Keratinocyte (primary cell): ENCODE data around the gene DDX54. TPM values are rescaled to one million over a fixed set of nuclear protein-coding genes. Genes with fewer than 3 reads are reported as not detected.

ENCODE experiments used
- DNase-seq: peaks from one replicate; pipeline ENCODE4 v3.0.0-alpha.2; 2011; ENCODE audit warnings: low read depth, missing footprints, low spot score
- FAIRE-seq: peaks from 2 replicates; lab custom pipeline; 2011; peaks lifted over from hg19 to GRCh38; lab: Jason Lieb, UNC
- H2AFZ ChIP-seq: 2 replicates; pipeline ENCODE4 v1.6.0; 2012; ENCODE audit warnings: low read length, control low read depth, inconsistent platforms; ENCODE audit not compliant: control insufficient read depth
- H3K27ac ChIP-seq: 2 replicates; pipeline ENCODE4 v1.5.1; 2011; ENCODE audit warnings: low read length; ENCODE audit not compliant: control insufficient read depth, insufficient read depth
- H3K27me3 ChIP-seq: 3 replicates; pipeline ENCODE4 v1.6.0; 2011; ENCODE audit warnings: low read length; ENCODE audit not compliant: control insufficient read depth, insufficient read depth; ENCODE audit errors: extremely low read depth
- H3K36me3 ChIP-seq, 2 experiments: 2 replicates in 1 of 2; 3 replicates in 1 of 2; pipeline ENCODE4 v1.5.1; 2011; ENCODE audit warnings: low read length in 2 of 2, mild to moderate bottlenecking in 1 of 2; ENCODE audit not compliant: control insufficient read depth in 2 of 2, insufficient read depth in 2 of 2; ENCODE audit errors: extremely low read depth in 1 of 2
- H3K4me1 ChIP-seq: 3 replicates; pipeline ENCODE4 v1.5.1; 2011; ENCODE audit warnings: low read length; ENCODE audit not compliant: control insufficient read depth, insufficient read depth; ENCODE audit errors: extremely low read depth
- H3K4me2 ChIP-seq: 3 replicates; pipeline ENCODE4 v1.6.0; 2011; ENCODE audit warnings: low read depth, low read length; ENCODE audit not compliant: control insufficient read depth, insufficient read depth; ENCODE audit errors: extremely low read depth
- H3K4me3 ChIP-seq, 3 experiments: fragments of 200-600 bp in 1 of 3; sonication (generic) in 1 of 3; 2 replicates in 2 of 3; 3 replicates in 1 of 3; pipeline ENCODE4 v1.5.1; 2011 to 2016; ENCODE audit warnings: low read length in 3 of 3, mild to moderate bottlenecking in 3 of 3, control low read depth in 2 of 3, inconsistent platforms in 1 of 3, low read depth in 1 of 3, mixed read lengths in 1 of 3, mixed run types in 1 of 3, moderate library complexity in 1 of 3; ENCODE audit not compliant: control insufficient read depth in 2 of 3, insufficient read depth in 2 of 3; ENCODE audit errors: extremely low read depth in 1 of 3
- H3K79me2 ChIP-seq: 2 replicates; pipeline ENCODE4 v1.6.0; 2012; ENCODE audit warnings: low read length; ENCODE audit not compliant: control insufficient read depth, insufficient read depth
- H3K9ac ChIP-seq: 3 replicates; pipeline ENCODE4 v1.6.0; 2011; ENCODE audit warnings: low read length; ENCODE audit not compliant: control insufficient read depth, insufficient read depth; ENCODE audit errors: extremely low read depth
- H3K9me1 ChIP-seq: 3 replicates; pipeline ENCODE4 v1.6.0; 2011; ENCODE audit warnings: low read length; ENCODE audit not compliant: control insufficient read depth, insufficient read depth; ENCODE audit errors: extremely low read depth
- H3K9me3 ChIP-seq: 2 replicates; pipeline ENCODE4 v1.5.1; 2012; ENCODE audit warnings: low read depth, low read length; ENCODE audit not compliant: control insufficient read depth
- H4K20me1 ChIP-seq: 3 replicates; pipeline ENCODE4 v1.6.0; 2011; ENCODE audit warnings: low read length; ENCODE audit not compliant: control insufficient read depth, insufficient read depth; ENCODE audit errors: extremely low read depth
- EZH2 ChIP-seq: IDR thresholded peaks from one replicate; pipeline ENCODE4 v1.6.1; 2012; ENCODE audit warnings: inconsistent platforms, mild to moderate bottlenecking, low read length, moderate library complexity
- dilution Hi-C: fragments of 300-500 bp; cut with MboI; formaldehyde crosslinking; loops from one replicate; pipeline ENCODE4 v1.7.0; 2020; ENCODE audit warnings: low sequenced_read_pairs; ENCODE audit not compliant: extremely low pct_ligation_motif_present
- polyA plus RNA-seq, 5 experiments: library from polyadenylated mRNA; depleted of rRNA in 3 of 5; stranded (reverse) in 3 of 5; stranded (forward) in 1 of 5; unstranded in 1 of 5; fragments of >200 nt; gene quantifications; 1 replicate in 1 of 5; 2 replicates in 3 of 5; 3 replicates in 1 of 5; pipeline versions ENCODE4 v1.2.1 to v1.2.3, GENCODE V29; 2011 to 2012; ENCODE audit warnings: missing spikeins in 2 of 5, low read depth in 1 of 5, low replicate concordance in 1 of 5
- TF ChIP-seq, protein P1 (sequence below), 3 experiments: IDR thresholded peaks in 1 of 3; conservative IDR thresholded peaks in 1 of 3; optimal IDR thresholded peaks in 1 of 3; 2 replicates in 2 of 3; 3 replicates in 1 of 3; pipeline versions ENCODE3 to v1.5.1; 2011; ENCODE audit warnings: low read length in 3 of 3, mild to moderate bottlenecking in 3 of 3, moderate library complexity in 2 of 3, control low read depth in 1 of 3, inconsistent platforms in 1 of 3; ENCODE audit not compliant: insufficient read depth in 2 of 3; ENCODE audit errors: extremely low read depth in 1 of 3

DDX54 gene
- polyA plus RNA-seq, 1 donor (not counting 4 experiments of a cell fraction or from before 2014, with no cell fraction given): 44.6 TPM

- no peaks in the 10 kb centered on the region for H3K9me3 ChIP-seq
- dilution Hi-C loops: no loop called here
- no peak overlapping the region for H3K4me3 ChIP-seq
- no peak overlapping the region for H3K4me2 ChIP-seq
- no peaks in the 10 kb centered on the region for H3K36me3 ChIP-seq
- H3K9ac ChIP-seq: no peak overlapping the region
- H3K27ac ChIP-seq: no peak overlapping the region
- H3K79me2 ChIP-seq: no peaks in the 10 kb centered on the region
- TF ChIP-seq EZH2: no peak
- TF ChIP-seq, protein P1, sequence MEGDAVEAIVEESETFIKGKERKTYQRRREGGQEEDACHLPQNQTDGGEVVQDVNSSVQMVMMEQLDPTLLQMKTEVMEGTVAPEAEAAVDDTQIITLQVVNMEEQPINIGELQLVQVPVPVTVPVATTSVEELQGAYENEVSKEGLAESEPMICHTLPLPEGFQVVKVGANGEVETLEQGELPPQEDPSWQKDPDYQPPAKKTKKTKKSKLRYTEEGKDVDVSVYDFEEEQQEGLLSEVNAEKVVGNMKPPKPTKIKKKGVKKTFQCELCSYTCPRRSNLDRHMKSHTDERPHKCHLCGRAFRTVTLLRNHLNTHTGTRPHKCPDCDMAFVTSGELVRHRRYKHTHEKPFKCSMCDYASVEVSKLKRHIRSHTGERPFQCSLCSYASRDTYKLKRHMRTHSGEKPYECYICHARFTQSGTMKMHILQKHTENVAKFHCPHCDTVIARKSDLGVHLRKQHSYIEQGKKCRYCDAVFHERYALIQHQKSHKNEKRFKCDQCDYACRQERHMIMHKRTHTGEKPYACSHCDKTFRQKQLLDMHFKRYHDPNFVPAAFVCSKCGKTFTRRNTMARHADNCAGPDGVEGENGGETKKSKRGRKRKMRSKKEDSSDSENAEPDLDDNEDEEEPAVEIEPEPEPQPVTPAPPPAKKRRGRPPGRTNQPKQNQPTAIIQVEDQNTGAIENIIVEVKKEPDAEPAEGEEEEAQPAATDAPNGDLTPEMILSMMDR (optimal IDR thresholded peaks at IDR 0.05 in 1 of 3, IDR thresholded peaks at IDR 0.05 in 1 of 3, conservative IDR thresholded peaks at IDR 0.05 in 1 of 3; ENCODE audit: extremely low read depth in 1 of 3, insufficient read depth in 2 of 3, low read length in 3 of 3): no peak
- DNase-seq (peak; percentile 71), FAIRE-seq (peak; percentile 9)
- H3K4me1 ChIP-seq: peaks cover 6% of the 10 kb centered on the region
- H3K9me1 ChIP-seq: no peaks in the 10 kb centered on the region
- no peaks in the 10 kb centered on the region for H4K20me1 ChIP-seq
- H2AFZ ChIP-seq: no peak overlapping the region
- no peaks in the 10 kb centered on the region for H3K27me3 ChIP-seq
Measured at GRCh38 chr12:113214895-113215400, 29.7 kb upstream of the DDX54 start.

DNA sequence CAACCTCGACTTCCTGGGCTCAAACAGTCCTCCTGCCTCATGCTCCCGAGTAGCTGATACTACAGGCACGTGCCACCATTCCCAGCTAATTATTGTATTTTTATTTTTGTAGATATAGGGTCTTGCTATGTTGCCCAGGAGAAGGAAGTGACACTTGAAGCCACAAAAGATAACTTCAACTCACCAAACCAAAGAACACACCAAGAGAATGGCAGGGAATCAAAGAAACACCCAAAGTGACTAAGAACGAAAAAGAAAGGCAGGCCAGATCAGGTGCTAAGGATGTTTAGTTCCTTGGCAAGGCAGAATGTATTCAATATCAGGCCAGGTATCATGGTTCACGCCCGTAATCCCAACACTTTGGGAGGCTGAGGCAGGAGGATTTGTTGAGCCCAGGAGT is 25.9 kb upstream of the DDX54 start:
- TF ChIP-seq, protein P1 (optimal IDR thresholded peaks at IDR 0.05 in 1 of 3, IDR thresholded peaks at IDR 0.05 in 1 of 3, conservative IDR thresholded peaks at IDR 0.05 in 1 of 3; ENCODE audit: extremely low read depth in 1 of 3, insufficient read depth in 2 of 3, low read length in 3 of 3): no peak
- Histone ChIP-seq H4K20me1 (no peaks in the 10 kb centered on the region), H2AFZ (no peak overlapping the region), H3K4me1 (peaks cover 6% of the 10 kb centered on the region), H3K27ac (no peak overlapping the region), H3K9me1 (no peaks in the 10 kb centered on the region), H3K9me3 (no peaks in the 10 kb centered on the region), H3K9ac (no peak overlapping the region), H3K27me3 (no peaks in the 10 kb centered on the region), H3K4me2 (no peak overlapping the region), H3K36me3 (no peaks in the 10 kb centered on the region), H3K79me2 (no peaks in the 10 kb centered on the region), H3K4me3 (no peak overlapping the region)
- no peak for FAIRE-seq
- dilution Hi-C loops: no loop called here
- no peak for DNase-seq
